ENCODE data around the gene YWHAG. TPM values are rescaled to one million over a fixed set of nuclear protein-coding genes. Genes with fewer than 3 reads are reported as not detected.
"Not testable (repeated sequence)": the region's sequence is repeated elsewhere in the genome, so short reads cannot be mapped to it uniquely, and the experiment has no call there.

YWHAG gene
- total RNA-seq, 2 experiments from 2014 or later = 68.0 to 75.1 TPM

GRCh38 chr7:76393116-76394031 lies 34.6 kb upstream of the YWHAG start:
- H3K27ac Mint-ChIP-seq = peak overlapping the region; percentile 98
- peak overlapping the region; percentile 80 for H3K4me3 Mint-ChIP-seq
- peaks cover 31% of the 10 kb centered on the region for H3K4me1 Mint-ChIP-seq
- ChIA-PET POLR2A (interaction anchor here (0.7 kb wide), 1 partner anchor 34 kb away, joined by 3 read pairs; no protein-coding TSS in a partner anchor), CTCF (interaction anchor here (0.6 to 1.8 kb wide), 8 partner anchors 8 to 823 kb away, joined by 3 to 6 read pairs (median 4); partner anchors contain the start of gene YWHAG)
- H3K9me3 Mint-ChIP-seq = no peaks in the 10 kb centered on the region
- DNase-seq = peak; percentile 91
- no peaks in the 10 kb centered on the region for H3K36me3 Mint-ChIP-seq (ENCODE audit: low read depth)
- H3K27me3 Mint-ChIP-seq = no peaks in the 10 kb centered on the region

GRCh38 chr7:76392531-76393115 lies 33.8 kb upstream of the YWHAG start:
- Mint-ChIP-seq H3K4me3 (peak overlapping the region; percentile 80), H3K27ac (peak overlapping the region; percentile 98), H3K4me1 (peaks cover 30% of the 10 kb centered on the region), H3K36me3 (ENCODE audit: low read depth) (no peaks in the 10 kb centered on the region), H3K27me3 (no peaks in the 10 kb centered on the region), H3K9me3 (no peaks in the 10 kb centered on the region)
- CTCF ChIA-PET = interaction anchor here (0.6 to 1.4 kb wide), 5 partner anchors 9 to 284 kb away, joined by 3 to 6 read pairs (median 4); no protein-coding TSS in a partner anchor
- POLR2A ChIA-PET = no interaction called here
- DNase-seq = no peak

- Mint-ChIP-seq H3K4me1 (peaks cover 21% of the 10 kb centered on the region), H3K36me3 (ENCODE audit: low read depth) (no peaks in the 10 kb centered on the region), H3K27ac (peak overlapping the region; percentile 19), H3K27me3 (no peaks in the 10 kb centered on the region), H3K4me3 (no peak overlapping the region), H3K9me3 (no peaks in the 10 kb centered on the region)
- ChIA-PET CTCF (interaction anchor here (0.6 kb wide), 1 partner anchor 1978 kb away, joined by 3 read pairs; no protein-coding TSS in a partner anchor), POLR2A (no interaction called here)
- DNase-seq = no peak
Observed at GRCh38 chr7:76390092-76390491, 31.3 kb upstream of the YWHAG start.

GRCh38 chr7:76387789-76388188 lies 29.0 kb upstream of the YWHAG start:
- H3K27ac Mint-ChIP-seq; H3K36me3 Mint-ChIP-seq (ENCODE audit: low read depth); H3K4me3 Mint-ChIP-seq; H3K27me3 Mint-ChIP-seq; DNase-seq; H3K9me3 Mint-ChIP-seq; POLR2A ChIA-PET: not testable (repeated sequence)
- CTCF ChIA-PET = interaction anchor here (0.6 kb wide), 1 partner anchor 18 kb away, joined by 3 read pairs; no protein-coding TSS in a partner anchor
- H3K4me1 Mint-ChIP-seq = peaks cover 14% of the 10 kb centered on the region

- Mint-ChIP-seq H3K4me3 (no peak overlapping the region), H3K36me3 (ENCODE audit: low read depth) (no peaks in the 10 kb centered on the region)
Observed at GRCh38 chr7:76386691-76387260, 28.0 kb upstream of the YWHAG start.

GRCh38 chr7:76383089-76383944 lies 24.5 kb upstream of the YWHAG start:
- CTCF ChIA-PET = interaction anchor here (0.9 kb wide), 1 partner anchor 11 kb away, joined by 3 read pairs; no protein-coding TSS in a partner anchor
- no peaks in the 10 kb centered on the region for H3K27me3 Mint-ChIP-seq
- no peaks in the 10 kb centered on the region for H3K9me3 Mint-ChIP-seq
- no peaks in the 10 kb centered on the region for H3K36me3 Mint-ChIP-seq (ENCODE audit: low read depth)
- H3K4me3 Mint-ChIP-seq = no peak overlapping the region
- POLR2A ChIA-PET = no interaction called here
- H3K4me1 Mint-ChIP-seq = peaks cover 12% of the 10 kb centered on the region
- DNase-seq = no peak
- no peak overlapping the region for H3K27ac Mint-ChIP-seq

More at GRCh38 chr7:76386691-76387260, 28.0 kb upstream of the YWHAG start:
- Mint-ChIP-seq H3K9me3 (no peaks in the 10 kb centered on the region), H3K27ac (no peak overlapping the region), H3K4me1 (peaks cover 8% of the 10 kb centered on the region), H3K27me3 (no peaks in the 10 kb centered on the region)
- POLR2A ChIA-PET = no interaction called here
- CTCF ChIA-PET = interaction anchor here (0.6 to 2.0 kb wide), 4 partner anchors 22 to 73 kb away, joined by 3 to 6 read pairs (median 4); partner anchors contain the start of gene YWHAG
- DNase-seq = no peak

GRCh38 chr7:76381814-76382213 lies 23.0 kb upstream of the YWHAG start:
- H3K4me1 Mint-ChIP-seq = peaks cover 10% of the 10 kb centered on the region
- ChIA-PET CTCF (no interaction called here), POLR2A (no interaction called here)
- H3K9me3 Mint-ChIP-seq = no peaks in the 10 kb centered on the region
- peaks cover 2% of the 10 kb centered on the region for H3K27me3 Mint-ChIP-seq
- DNase-seq = no peak
- no peak overlapping the region for H3K4me3 Mint-ChIP-seq
- H3K27ac Mint-ChIP-seq = no peak overlapping the region
- no peaks in the 10 kb centered on the region for H3K36me3 Mint-ChIP-seq (ENCODE audit: low read depth)

- Mint-ChIP-seq H3K9me3 (no peaks in the 10 kb centered on the region), H3K27me3 (peaks cover 2% of the 10 kb centered on the region), H3K4me1 (peaks cover 10% of the 10 kb centered on the region), H3K27ac (no peak overlapping the region), H3K4me3 (peak overlapping the region; percentile 71), H3K36me3 (ENCODE audit: low read depth) (no peaks in the 10 kb centered on the region)
- DNase-seq = no peak
- ChIA-PET CTCF (no interaction called here), POLR2A (no interaction called here)
Observed at GRCh38 chr7:76380623-76380966, 21.8 kb upstream of the YWHAG start.

- Mint-ChIP-seq H3K4me3 (no peak overlapping the region), H3K36me3 (ENCODE audit: low read depth) (no peaks in the 10 kb centered on the region), H3K27me3 (peaks cover 10% of the 10 kb centered on the region), H3K27ac (no peak overlapping the region), H3K4me1 (peaks cover 10% of the 10 kb centered on the region), H3K9me3 (no peaks in the 10 kb centered on the region)
- no peak for DNase-seq
- CTCF ChIA-PET = interaction anchor here (0.6 to 2.5 kb wide), 4 partner anchors 10 to 1072 kb away, joined by 3 to 9 read pairs (median 4); partner anchors contain the start of gene YWHAG
- POLR2A ChIA-PET = no interaction called here
Observed at GRCh38 chr7:76377186-76377918, 18.6 kb upstream of the YWHAG start.

- ChIA-PET CTCF (interaction anchor here (0.8 to 2.5 kb wide), 3 partner anchors 11 to 16 kb away, joined by 3 to 9 read pairs (median 4); partner anchors contain the start of gene YWHAG), POLR2A (no interaction called here)
- DNase-seq = no peak
- Mint-ChIP-seq H3K4me1 (peaks cover 8% of the 10 kb centered on the region), H3K27ac (no peak overlapping the region), H3K9me3 (no peaks in the 10 kb centered on the region), H3K27me3 (peaks cover 15% of the 10 kb centered on the region), H3K4me3 (no peak overlapping the region), H3K36me3 (ENCODE audit: low read depth) (no peaks in the 10 kb centered on the region)
Observed at GRCh38 chr7:76375251-76375650, 16.5 kb upstream of the YWHAG start.

- peaks cover 15% of the 10 kb centered on the region for H3K27me3 Mint-ChIP-seq
- H3K4me3 Mint-ChIP-seq = no peak overlapping the region
- ChIA-PET CTCF (interaction anchor here (0.9 to 2.5 kb wide), 2 partner anchors 9 to 60 kb away, joined by 6 to 9 read pairs; no protein-coding TSS in a partner anchor), POLR2A (no interaction called here)
- H3K9me3 Mint-ChIP-seq = no peaks in the 10 kb centered on the region
- H3K4me1 Mint-ChIP-seq = no peaks in the 10 kb centered on the region
- no peak overlapping the region for H3K27ac Mint-ChIP-seq
- no peaks in the 10 kb centered on the region for H3K36me3 Mint-ChIP-seq (ENCODE audit: low read depth)
- no peak for DNase-seq
Observed at GRCh38 chr7:76372984-76373833, 14.4 kb upstream of the YWHAG start.

Measured in activated CD4-positive, alpha-beta T cell treated with anti-CD3 and anti-CD28 coated beads, Interleukin-2, amount 10 ng/mL, durations not matched to agents 7 days and 5 days (primary cell).